RWPE2 (cell line): ENCODE results near the gene PCCA.
A peak's percentile ranks its signal among the peaks of the same experiment; 100 is the strongest.

Experiments
- ATAC-seq: fragments of 200-7000 bp; cut with Tn5 transposase; 3 replicates; pipeline ENCODE4 v1.9.1; 2021; ENCODE audit warnings: low read depth
- DNase-seq: peaks from one replicate; pipeline ENCODE4 v3.0.0-alpha.2; 2020; ENCODE audit warnings: low spot score
- H3K27ac ChIP-seq: fragments of 450-650 bp; 2 replicates; pipeline ENCODE4 v1.5.1; 2017; ENCODE audit warnings: mild to moderate bottlenecking; ENCODE audit not compliant: poor library complexity, severe bottlenecking
- H3K27me3 ChIP-seq: fragments of 250-450 bp; sonication (Bioruptor Pico); 2 replicates; pipeline ENCODE4 v1.5.1; 2021; ENCODE audit warnings: mild to moderate bottlenecking, moderate library complexity; ENCODE audit not compliant: insufficient read depth, poor library complexity, severe bottlenecking
- H3K36me3 ChIP-seq: fragments of 250-450 bp; sonication (Bioruptor Pico); 2 replicates; pipeline ENCODE4 v1.5.1; 2020; ENCODE audit warnings: low read depth, mild to moderate bottlenecking, moderate library complexity
- H3K4me1 ChIP-seq: fragments of 250-450 bp; sonication (Bioruptor Pico); 2 replicates; pipeline ENCODE4 v1.5.1; 2021; ENCODE audit warnings: mild to moderate bottlenecking, moderate library complexity; ENCODE audit not compliant: insufficient read depth, poor library complexity, severe bottlenecking
- H3K4me3 ChIP-seq: fragments of 250-450 bp; sonication (Bioruptor Pico); 2 replicates; pipeline ENCODE4 v1.5.1; 2021; ENCODE audit warnings: mild to moderate bottlenecking, moderate library complexity; ENCODE audit not compliant: severe bottlenecking
- H3K9me3 ChIP-seq: fragments of 250-450 bp; sonication (Bioruptor Pico); 2 replicates; pipeline ENCODE4 v1.5.1; 2021; ENCODE audit warnings: mild to moderate bottlenecking, moderate library complexity; ENCODE audit not compliant: severe bottlenecking
- CTCF ChIP-seq: fragments of 450-650 bp; IDR thresholded peaks from one replicate; pipeline ENCODE4 v1.5.1; 2017; ENCODE audit warnings: mild to moderate bottlenecking, moderate library complexity; ENCODE audit not compliant: poor library complexity, severe bottlenecking

PCCA gene

GRCh38 chr13:100525453-100526317 is 436.8 kb downstream of the PCCA start:
- Histone ChIP-seq H3K4me3 (no peak overlapping the region), H3K27ac (no peak overlapping the region), H3K4me1 (no peaks in the 10 kb centered on the region), H3K9me3 (no peaks in the 10 kb centered on the region), H3K27me3 (no peaks in the 10 kb centered on the region), H3K36me3 (no peaks in the 10 kb centered on the region)
- ATAC-seq (no peak), DNase-seq (no peak)
- TF ChIP-seq CTCF, result no peak

- Histone ChIP-seq H3K9me3 (no peaks in the 10 kb centered on the region), H3K4me3 (no peak overlapping the region), H3K4me1 (no peaks in the 10 kb centered on the region), H3K27me3 (no peaks in the 10 kb centered on the region), H3K36me3 (no peaks in the 10 kb centered on the region), H3K27ac (no peak overlapping the region)
- DNase-seq (no peak), ATAC-seq (0 out of 3 replicates have a peak, but pooled peaks have one; percentile 19)
- no peak for TF ChIP-seq CTCF
Measured at GRCh38 chr13:100526318-100527000, 437.6 kb downstream of the PCCA start.

GRCh38 chr13:100527644-100528043 is 438.8 kb downstream of the PCCA start:
- ATAC-seq, result no peak
- no peaks in the 10 kb centered on the region for H3K36me3 ChIP-seq
- no peak for TF ChIP-seq CTCF
- no peaks in the 10 kb centered on the region for H3K27me3 ChIP-seq
- DNase-seq, result no peak
- H3K4me1 ChIP-seq, result no peaks in the 10 kb centered on the region
- no peak overlapping the region for H3K27ac ChIP-seq
- H3K9me3 ChIP-seq, result no peaks in the 10 kb centered on the region
- no peak overlapping the region for H3K4me3 ChIP-seq

- TF ChIP-seq CTCF, result no peak
- H3K4me3 ChIP-seq, result no peak overlapping the region
- no peaks in the 10 kb centered on the region for H3K9me3 ChIP-seq
- DNase-seq (no peak), ATAC-seq (no peak)
- H3K36me3 ChIP-seq, result no peaks in the 10 kb centered on the region
- H3K27ac ChIP-seq, result no peak overlapping the region
- no peaks in the 10 kb centered on the region for H3K4me1 ChIP-seq
- no peaks in the 10 kb centered on the region for H3K27me3 ChIP-seq
Measured at GRCh38 chr13:100528353-100528752, 439.5 kb downstream of the PCCA start.
